Upper lobe of left lung (tissue), 4 donors: ENCODE measurements around the gene CLEC4G.

Source experiments
- CTCF ChIP-seq, 6 experiments: fragments of 450-650 bp in 4 of 6; fragments of 200-600 bp in 2 of 6; sonication (generic) in 2 of 6; IDR thresholded peaks; one replicate each; pipeline ENCODE4 v1.5.1; 2016 to 2019; ENCODE audit warnings: antibody characterized with exemption in 6 of 6
- EP300 ChIP-seq, 4 donors: sonication (generic); formaldehyde crosslinking; IDR thresholded peaks; one replicate each; pipeline ENCODE4 v1.5.1; 2017; ENCODE audit warnings: antibody characterized with exemption in 4 of 4, control low read depth in 2 of 4
- POLR2A ChIP-seq, 4 donors: fragments of 450-650 bp; IDR thresholded peaks; one replicate each; pipeline ENCODE4 v1.5.1; 2016 to 2017; ENCODE audit warnings: antibody characterized with exemption in 4 of 4, mild to moderate bottlenecking in 2 of 4
- POLR2AphosphoS5 ChIP-seq, 2 donors: sonication (generic); formaldehyde crosslinking; IDR thresholded peaks; one replicate each; pipeline ENCODE4 v1.5.1; 2017; ENCODE audit warnings: antibody characterized with exemption in 2 of 2

- TF ChIP-seq POLR2A (IDR thresholded peaks at IDR 0.05) (no peak), POLR2AphosphoS5 (IDR thresholded peaks at IDR 0.05) (no peak), CTCF (IDR thresholded peaks at IDR 0.05) (no peak), EP300 (IDR thresholded peaks at IDR 0.05) (no peak)
Measured at GRCh38 chr19:7699003-7699402, 32.9 kb downstream of the CLEC4G start.
